ENCODE data around the gene GNAZ. TPM values are rescaled to one million over a fixed set of nuclear protein-coding genes. Genes with fewer than 3 reads are reported as not detected.

Gene GNAZ
- total and polyA plus RNA-seq, 2 of the 8 experiments (the other 6 are each of a cell fraction or from before 2014, with no cell fraction given): 6.6 to 9.6 TPM

GRCh38 chr22:23104187-23104971 is 34.1 kb downstream of the GNAZ start:
- no peak overlapping the region for H2BK120ac ChIP-seq (replicated peaks; ENCODE audit: low read depth, low read length)
- H3K4ac ChIP-seq (replicated peaks; ENCODE audit: insufficient read length, low read depth, low read length): no peak overlapping the region
- H3K4me3 ChIP-seq (ENCODE audit: extremely low read depth in 1 of 4, insufficient read depth in 2 of 4, low read depth in 3 of 4, low read length in 4 of 4): no peak overlapping the region
- H4K20me1 ChIP-seq (replicated peaks in 1 of 2; ENCODE audit: control insufficient read depth in 1 of 2, insufficient read depth in 2 of 2, low read length in 2 of 2): peaks cover 3 to 9% of the 10 kb centered on the region in 2 experiments
- no peak overlapping the region for H4K91ac ChIP-seq (replicated peaks; ENCODE audit: insufficient read length, low read length)
- no peak overlapping the region for H3K14ac ChIP-seq (ENCODE audit: insufficient read length)
- H3K9me3 ChIP-seq (ENCODE audit: insufficient read depth in 2 of 2, low read depth in 1 of 2, low read length in 1 of 2): no peaks in the 10 kb centered on the region
- H3K4me2 ChIP-seq (ENCODE audit: insufficient read depth in 1 of 2, low read depth in 2 of 2, low read length in 2 of 2): no peak overlapping the region
- ChIA-PET POLR2A (ENCODE audit: partially characterized antibody) (no interaction called here), CTCF (ENCODE audit: partially characterized antibody) (interaction anchor here (0.6 to 3.2 kb wide), 10 partner anchors 8 to 640 kb away, joined by 3 to 12 read pairs (median 4); no protein-coding TSS in a partner anchor)
- H3K23me2 ChIP-seq (ENCODE audit: low read depth, low read length): no peaks in the 10 kb centered on the region
- H3K4me1 ChIP-seq (replicated peaks in 1 of 4; ENCODE audit: control insufficient read depth in 3 of 4, insufficient read depth in 4 of 4, low read length in 3 of 4): no peaks in the 10 kb centered on the region
- no peaks in the 10 kb centered on the region for H3K36me3 ChIP-seq (ENCODE audit: control insufficient read depth in 2 of 4, insufficient read depth in 4 of 4, low read length in 3 of 4)
- H3K9ac ChIP-seq (replicated peaks in 1 of 4; ENCODE audit: extremely low read depth in 1 of 4, low read depth in 3 of 4, low read length in 3 of 4): no peak overlapping the region
- H2BK12ac ChIP-seq (ENCODE audit: low read depth, low read length): no peak overlapping the region
- H4K5ac ChIP-seq (ENCODE audit: insufficient read length, low read depth, low read length): no peak overlapping the region
- H3K79me1 ChIP-seq (ENCODE audit: low read depth, low read length): no peaks in the 10 kb centered on the region
- H2BK5ac ChIP-seq (ENCODE audit: low read depth, low read length): no peak overlapping the region
- H2BK20ac ChIP-seq (ENCODE audit: low read length): no peak overlapping the region
- H4K8ac ChIP-seq (ENCODE audit: extremely low read depth, insufficient read depth, low read length): peak overlapping the region; percentile 8; the same call in 1 of the 2 replicates
- FAIRE-seq: no peak
- no peak overlapping the region for H2AFZ ChIP-seq (ENCODE audit: low read length)
- no peaks in the 10 kb centered on the region for H3K79me2 ChIP-seq (ENCODE audit: control insufficient read depth in 1 of 2, insufficient read depth in 2 of 2, low read length in 2 of 2)
- H3K56ac ChIP-seq (replicated peaks; ENCODE audit: insufficient read length, low read depth, low read length): no peak overlapping the region
- no peak overlapping the region for H2AK5ac ChIP-seq (ENCODE audit: low read depth, low read length)
- H2BK15ac ChIP-seq (ENCODE audit: low read length): no peak overlapping the region
- H3K27me3 ChIP-seq (replicated peaks in 1 of 4; ENCODE audit: control insufficient read depth in 3 of 4, extremely low read depth in 1 of 4, insufficient read depth in 3 of 4, low read length in 3 of 4): no peaks in the 10 kb centered on the region; a peak in 3 of 7 replicates
- TF ChIP-seq ZNF274 (IDR thresholded peaks at IDR 0.05; ENCODE audit: borderline replicate concordance, extremely low read depth, low read length) (no peak), POU5F1 (IDR thresholded peaks at IDR 0.05; ENCODE audit: low read depth, low read length) (no peak), SAP30 (IDR thresholded peaks at IDR 0.05; ENCODE audit: insufficient read depth, insufficient replicate concordance, low read length) (no peak), CTCF (IDR thresholded peaks at IDR 0.05; ENCODE audit: control extremely low read depth in 1 of 3, insufficient read depth in 1 of 3, low read depth in 1 of 3, low read length in 3 of 3) (no peak), CHD2 (IDR thresholded peaks at IDR 0.05; ENCODE audit: low read length) (no peak), SP4 (IDR thresholded peaks at IDR 0.05; ENCODE audit: low read length) (no peak)
- no peak overlapping the region for H3K18ac ChIP-seq (ENCODE audit: extremely low read depth, low read length)
- no peak overlapping the region for H3K27ac ChIP-seq (ENCODE audit: low read depth, low read length)
- no peak overlapping the region for H3K23ac ChIP-seq (ENCODE audit: insufficient read length)
- no peak for DNase-seq (ENCODE audit: low read depth in 1 of 2, low spot score in 2 of 2)
- WGBS, 2 experiments (ENCODE audit: extremely low coverage in 1 of 2, insufficient coverage in 1 of 2, insufficient read length in 1 of 2, insufficient replicate concordance in 2 of 2, low coverage in 1 of 2, low lambda C conversion rate in 2 of 2, missing lambda C conversion rate in 1 of 2): 81% methylated on average over 8 of the region's 12 CpGs; no CpG with 5 or more reads in 1 of the 2 experiments
